ENCODE results near the gene SLC25A1.
"Not testable (repeated sequence)": the region's sequence is repeated elsewhere in the genome, so short reads cannot be mapped to it uniquely, and the experiment has no call there.

Gene SLC25A1

GRCh38 chr22:19158649-19159048 lies 19.9 kb downstream of the SLC25A1 start:
- DNase-seq = not testable (repeated sequence)

- not testable (repeated sequence) for DNase-seq
Measured at GRCh38 chr22:19156109-19156508, 22.4 kb downstream of the SLC25A1 start.

DNA sequence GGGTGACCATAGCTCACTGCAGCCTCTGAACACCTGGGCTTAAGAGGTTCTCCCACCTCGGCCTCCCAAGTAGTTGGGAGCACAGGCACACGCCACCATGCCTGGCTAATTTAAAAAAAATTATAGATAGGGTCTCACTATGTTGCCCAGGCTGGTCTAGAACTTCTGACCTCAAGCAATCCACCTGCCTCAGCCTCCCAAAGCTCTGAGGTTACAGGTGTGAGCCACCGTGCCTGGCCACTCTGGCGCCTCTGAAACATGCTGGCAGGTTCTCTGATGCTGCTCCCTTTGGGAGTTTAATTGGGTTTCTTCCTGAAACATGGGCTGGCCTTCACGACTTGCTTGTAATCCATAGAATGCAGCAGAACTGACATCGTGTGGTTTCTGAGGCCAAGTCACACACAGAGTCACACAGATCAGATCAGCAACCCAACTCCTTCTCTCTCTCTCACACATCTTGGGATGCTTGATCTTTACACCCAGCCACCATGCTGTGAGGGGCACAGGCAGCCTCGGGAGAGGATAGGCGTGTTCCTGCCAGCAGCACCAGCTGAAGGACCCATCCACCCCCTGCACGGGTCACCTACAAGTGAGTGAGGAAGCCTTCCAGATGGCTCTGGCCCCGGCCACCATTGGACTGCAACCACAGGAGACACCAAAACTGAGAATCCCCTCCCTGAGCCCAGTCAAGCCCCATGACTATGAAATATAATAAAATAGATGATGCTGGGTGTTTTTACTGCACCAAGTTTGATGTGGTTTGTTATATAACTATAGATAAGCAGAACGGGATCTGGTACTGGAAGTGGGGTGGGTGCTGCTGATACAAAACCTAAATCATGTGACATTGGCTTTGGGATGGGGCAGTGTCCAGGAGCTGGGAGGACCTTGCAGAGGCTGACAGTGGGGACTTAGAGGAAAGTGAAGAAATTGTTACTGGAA lies 25.3 kb downstream of the SLC25A1 start:
- DNase-seq = no peak

DNA sequence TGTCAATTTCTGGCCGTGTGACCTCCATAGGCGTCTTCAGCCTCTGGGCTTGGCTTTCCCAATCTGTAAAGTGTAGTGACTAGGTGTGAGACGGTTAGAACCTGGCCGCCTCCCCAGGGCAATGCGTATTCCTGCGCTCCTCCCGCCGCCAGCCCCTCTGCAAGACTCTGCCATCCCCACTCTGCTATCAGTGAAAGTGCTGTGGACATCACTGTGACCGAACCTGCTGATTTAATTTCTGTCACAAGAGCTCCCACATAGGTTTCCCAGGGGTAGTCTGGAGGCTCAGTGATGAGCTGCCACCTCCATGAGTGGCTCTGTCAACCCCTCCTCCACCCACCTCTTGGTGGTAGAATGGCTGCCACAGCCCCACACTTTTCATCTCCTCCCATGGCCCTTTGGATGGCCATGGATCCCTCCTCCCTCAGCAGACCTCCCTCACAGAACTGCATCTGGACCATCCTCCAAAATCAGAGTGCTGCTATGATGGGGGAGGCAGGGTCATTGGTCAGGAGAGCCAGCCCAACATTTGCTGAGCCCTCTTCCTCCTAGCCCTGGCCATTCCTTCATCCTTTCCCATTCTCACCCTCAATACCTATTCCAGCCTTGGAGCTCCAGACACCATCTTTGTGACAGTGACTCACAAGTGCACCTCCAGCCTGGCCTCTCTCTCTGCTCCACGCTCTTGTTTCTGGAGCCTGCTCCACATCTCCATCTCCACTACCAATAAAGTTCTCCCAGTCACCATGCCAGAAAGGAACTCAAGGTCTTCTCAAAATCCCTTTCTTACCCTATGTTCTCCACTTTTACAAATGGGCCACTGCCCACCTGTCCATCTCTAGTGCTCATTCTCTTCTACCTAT lies 27.0 kb downstream of the SLC25A1 start:
- no peak for DNase-seq

DNA sequence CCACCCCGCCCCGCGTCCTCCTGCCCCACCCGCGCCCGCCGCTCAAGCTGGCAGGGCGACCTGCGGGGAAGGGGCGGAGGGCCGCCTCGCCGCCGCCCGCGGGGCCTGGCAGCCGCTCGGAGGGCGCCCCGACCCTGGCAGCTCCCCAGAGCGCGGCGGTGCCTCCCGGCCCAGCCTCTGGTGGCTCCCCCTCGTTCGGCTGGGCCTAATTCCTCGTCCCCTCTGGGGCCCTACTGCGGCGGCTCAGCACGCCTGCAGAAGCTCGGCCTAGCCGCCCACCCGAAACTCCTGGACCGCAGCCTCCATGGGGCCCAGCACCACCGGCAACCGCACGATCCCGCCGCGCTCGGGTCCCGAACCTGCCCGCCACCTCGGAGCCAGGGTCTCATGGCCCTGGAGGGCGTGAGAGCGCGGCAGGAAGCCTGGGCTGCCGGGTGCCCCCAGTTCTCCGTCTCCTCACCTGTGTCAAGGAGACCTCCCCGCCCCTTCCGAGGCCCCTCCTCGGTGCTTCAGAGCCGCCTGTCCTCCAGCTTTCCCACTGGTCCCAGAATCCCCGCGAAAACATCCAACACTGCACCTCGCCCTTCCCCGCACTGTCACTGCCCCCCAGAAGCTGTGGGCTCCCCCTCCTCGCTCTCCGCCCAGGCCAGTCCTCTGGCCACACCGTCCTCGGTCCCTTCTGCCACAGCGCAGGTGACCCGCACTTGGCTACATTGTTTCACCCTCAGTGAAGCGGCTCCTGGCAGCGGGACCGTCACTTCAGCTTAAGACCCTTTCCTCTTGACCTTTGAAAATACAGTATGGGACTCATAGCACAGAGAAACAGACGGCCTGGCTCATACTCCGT lies 27.8 kb downstream of the SLC25A1 start:
- DNase-seq = no peak

- no peak for DNase-seq
Measured at GRCh38 chr22:19149991-19150390, 28.5 kb downstream of the SLC25A1 start, which contains the start of gene GSC2. TSS of gene GSC2 (minus strand) at chr22:19150292. CDS start at chr22:19150283, 9 bp downstream.

GRCh38 chr22:19149047-19149883 lies 29.3 kb downstream of the SLC25A1 start:
- DNase-seq = peak; percentile 76

- no peak for DNase-seq
Measured at GRCh38 chr22:19148417-19149046, 30.0 kb downstream of the SLC25A1 start.

- no peak for DNase-seq
Measured at GRCh38 chr22:19147195-19147780, 31.2 kb downstream of the SLC25A1 start.

- DNase-seq = no peak
Measured at GRCh38 chr22:19146215-19146968, 32.1 kb downstream of the SLC25A1 start.

GRCh38 chr22:19143967-19144400 lies 34.6 kb downstream of the SLC25A1 start:
- DNase-seq = peak; percentile 74

GRCh38 chr22:19143212-19143611 lies 35.3 kb downstream of the SLC25A1 start:
- no peak for DNase-seq

GRCh38 chr22:19142394-19142793 lies 36.1 kb downstream of the SLC25A1 start:
- DNase-seq = no peak

GRCh38 chr22:19139974-19140373 lies 38.6 kb downstream of the SLC25A1 start:
- no peak for DNase-seq

GRCh38 chr22:19139001-19139356 lies 39.6 kb downstream of the SLC25A1 start:
- DNase-seq = no peak

GRCh38 chr22:19138217-19139000 lies 40.1 kb downstream of the SLC25A1 start:
- no peak for DNase-seq

DNA sequence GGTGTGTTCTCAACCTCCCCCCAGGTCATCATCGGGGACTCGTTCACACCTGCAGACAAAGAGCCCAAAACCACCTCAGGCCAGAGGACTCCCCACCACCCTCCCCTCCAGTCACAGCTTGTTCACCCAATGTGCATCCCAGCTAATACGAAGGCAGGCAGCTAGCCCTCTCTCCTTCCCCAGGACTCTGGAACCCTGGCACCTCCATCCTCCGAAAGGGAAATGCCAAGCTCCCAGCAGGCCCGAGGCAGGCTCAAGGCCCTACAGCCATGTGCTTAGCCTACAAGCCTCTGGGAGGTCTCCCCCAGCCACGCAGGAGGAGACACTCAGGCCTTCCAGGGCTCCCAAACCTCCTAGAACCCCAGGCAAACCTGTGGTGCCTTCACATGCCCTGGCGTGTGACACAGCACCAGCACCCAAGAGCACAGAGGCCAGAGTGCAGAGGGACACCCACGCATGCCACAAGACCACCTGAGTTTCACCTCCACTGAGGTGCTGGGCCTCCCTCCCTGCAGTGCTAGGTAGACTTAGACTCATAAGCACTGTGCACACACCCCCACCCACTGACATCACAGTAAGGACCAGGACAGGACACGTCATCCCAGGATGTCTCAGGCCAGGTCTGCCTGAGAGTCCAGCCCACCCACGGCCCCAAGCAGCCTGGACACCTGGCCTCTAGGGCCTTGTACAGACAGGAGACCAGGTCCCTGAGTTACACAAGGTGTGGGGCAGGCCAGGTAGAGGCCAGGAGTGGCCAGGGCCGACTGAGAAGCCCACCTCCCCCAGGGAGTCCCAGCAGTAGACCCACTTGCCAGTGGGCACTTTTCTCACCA lies 40.9 kb downstream of the SLC25A1 start:
- DNase-seq = no peak

GRCh38 chr22:19136915-19137314 lies 41.6 kb downstream of the SLC25A1 start:
- no peak for DNase-seq

Data from activated effector memory CD4-positive, alpha-beta T cell treated with anti-CD3 and anti-CD28 coated beads, Interleukin-2, amount 50 U/mL, for 16 hours (primary cell).